Stimulated activated CD4-positive, alpha-beta T cell treated with anti-CD3 and anti-CD28 coated beads, Interleukin-4, amount 100 ng/mL, for 4 hours (primary cell): ENCODE results near the gene AXIN1.
"Not testable (repeated sequence)": the region's sequence is repeated elsewhere in the genome, so short reads cannot be mapped to it uniquely, and the experiment has no call there.

Experiments
- DNase-seq, 2 experiments: peaks; one replicate each; pipeline ENCODE4 v3.0.0-alpha.2; 2020

AXIN1 gene, protein sequence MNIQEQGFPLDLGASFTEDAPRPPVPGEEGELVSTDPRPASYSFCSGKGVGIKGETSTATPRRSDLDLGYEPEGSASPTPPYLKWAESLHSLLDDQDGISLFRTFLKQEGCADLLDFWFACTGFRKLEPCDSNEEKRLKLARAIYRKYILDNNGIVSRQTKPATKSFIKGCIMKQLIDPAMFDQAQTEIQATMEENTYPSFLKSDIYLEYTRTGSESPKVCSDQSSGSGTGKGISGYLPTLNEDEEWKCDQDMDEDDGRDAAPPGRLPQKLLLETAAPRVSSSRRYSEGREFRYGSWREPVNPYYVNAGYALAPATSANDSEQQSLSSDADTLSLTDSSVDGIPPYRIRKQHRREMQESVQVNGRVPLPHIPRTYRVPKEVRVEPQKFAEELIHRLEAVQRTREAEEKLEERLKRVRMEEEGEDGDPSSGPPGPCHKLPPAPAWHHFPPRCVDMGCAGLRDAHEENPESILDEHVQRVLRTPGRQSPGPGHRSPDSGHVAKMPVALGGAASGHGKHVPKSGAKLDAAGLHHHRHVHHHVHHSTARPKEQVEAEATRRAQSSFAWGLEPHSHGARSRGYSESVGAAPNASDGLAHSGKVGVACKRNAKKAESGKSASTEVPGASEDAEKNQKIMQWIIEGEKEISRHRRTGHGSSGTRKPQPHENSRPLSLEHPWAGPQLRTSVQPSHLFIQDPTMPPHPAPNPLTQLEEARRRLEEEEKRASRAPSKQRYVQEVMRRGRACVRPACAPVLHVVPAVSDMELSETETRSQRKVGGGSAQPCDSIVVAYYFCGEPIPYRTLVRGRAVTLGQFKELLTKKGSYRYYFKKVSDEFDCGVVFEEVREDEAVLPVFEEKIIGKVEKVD

DNA sequence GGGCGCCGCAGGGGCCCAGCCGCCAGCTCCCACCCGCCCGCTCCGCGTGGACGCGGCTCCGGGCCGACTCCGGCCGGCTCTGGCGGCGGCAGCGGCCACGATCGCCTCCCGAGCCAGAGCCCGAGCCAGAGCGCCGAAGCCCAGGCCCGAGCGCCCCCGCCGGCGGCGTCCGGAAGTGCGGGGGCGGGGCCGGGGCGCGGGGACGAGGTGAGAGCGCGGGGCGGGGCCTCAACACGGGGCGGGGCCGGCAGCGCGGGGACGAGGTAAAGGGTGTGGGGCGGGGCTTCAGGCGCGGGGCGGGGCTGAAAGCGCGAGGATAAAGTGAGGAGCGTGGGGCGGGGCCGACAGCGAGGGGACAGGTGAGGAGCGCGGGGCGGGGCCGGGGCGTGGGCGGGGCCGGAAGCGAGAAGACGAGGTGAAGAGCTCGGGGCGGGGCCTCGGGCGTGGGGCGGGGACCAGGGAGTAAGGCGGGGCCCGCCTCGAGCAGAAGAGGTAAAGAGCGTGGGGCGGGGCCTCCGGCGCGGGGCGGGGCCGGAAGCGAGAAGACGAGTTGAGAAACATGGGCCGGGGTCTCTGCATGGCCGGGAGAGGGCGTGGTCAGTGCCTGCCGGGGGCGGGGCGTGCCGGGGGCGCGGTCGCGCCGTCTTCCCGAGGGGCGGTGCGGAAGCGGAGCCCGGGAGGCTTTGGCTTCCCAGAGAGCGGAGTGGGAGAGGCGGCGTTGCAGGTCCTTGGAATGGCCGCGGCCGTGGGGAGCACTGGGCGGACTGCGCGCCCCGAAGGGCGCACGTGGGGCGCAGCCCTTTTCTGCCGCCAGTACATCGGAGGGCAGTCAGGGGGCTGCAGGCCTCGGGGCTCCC, at the start of gene AXIN1:
AXIN1 (minus strand) TSS at position 177 of the 857 bp plus-strand sequence. CDS start 5,698 bp downstream, outside the sequence.
- peak; percentile 100 for DNase-seq

DNA sequence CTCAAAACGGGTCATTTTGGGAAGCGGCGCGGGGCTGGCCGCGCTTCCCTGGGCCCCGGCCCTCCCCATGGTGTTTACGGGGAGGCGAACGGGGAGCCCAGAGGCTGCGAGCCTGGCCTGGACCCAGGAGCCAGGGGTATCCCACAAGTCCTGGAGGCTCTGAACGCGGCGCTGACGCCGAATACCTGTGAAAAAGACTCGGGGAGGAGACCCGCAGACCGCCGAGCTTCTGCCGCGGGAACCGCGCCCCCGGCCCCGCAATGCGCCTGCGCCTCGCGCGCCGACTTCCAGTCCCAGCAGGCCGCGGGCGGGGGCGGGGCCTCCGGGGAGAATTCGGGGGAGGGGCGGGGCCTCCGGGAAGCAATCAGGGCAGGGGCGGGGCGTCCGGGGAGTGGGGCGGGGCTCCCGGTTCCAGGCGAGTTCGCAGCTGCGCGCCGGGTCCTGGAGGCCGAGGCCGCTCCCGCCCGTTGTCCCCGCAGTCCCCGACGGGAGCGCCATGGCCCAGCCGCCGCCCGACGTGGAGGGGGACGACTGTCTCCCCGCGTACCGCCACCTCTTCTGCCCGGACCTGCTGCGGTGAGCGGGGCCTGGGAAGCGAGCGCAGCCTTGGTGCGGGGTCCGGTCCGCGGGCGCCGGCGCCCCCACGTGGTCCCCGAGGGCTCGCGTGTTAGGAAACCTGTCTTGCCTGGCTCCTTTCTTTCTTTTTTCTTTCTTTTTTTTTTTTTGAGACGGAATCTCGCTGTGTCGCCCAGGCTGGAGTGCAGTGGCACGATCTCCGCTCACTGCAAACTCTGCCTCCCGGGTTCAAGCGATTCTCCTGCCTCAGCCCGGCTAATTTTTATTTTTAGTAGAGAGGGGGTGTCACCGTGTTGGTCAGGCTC, 49.2 kb upstream of the AXIN1 start, which contains the start of gene DECR2:
DECR2 (plus strand) TSS at position 418 of the 881 bp plus-strand sequence; CDS start at position 497, 79 bp downstream.
- DNase-seq: peak; percentile 95 to 100

DNA sequence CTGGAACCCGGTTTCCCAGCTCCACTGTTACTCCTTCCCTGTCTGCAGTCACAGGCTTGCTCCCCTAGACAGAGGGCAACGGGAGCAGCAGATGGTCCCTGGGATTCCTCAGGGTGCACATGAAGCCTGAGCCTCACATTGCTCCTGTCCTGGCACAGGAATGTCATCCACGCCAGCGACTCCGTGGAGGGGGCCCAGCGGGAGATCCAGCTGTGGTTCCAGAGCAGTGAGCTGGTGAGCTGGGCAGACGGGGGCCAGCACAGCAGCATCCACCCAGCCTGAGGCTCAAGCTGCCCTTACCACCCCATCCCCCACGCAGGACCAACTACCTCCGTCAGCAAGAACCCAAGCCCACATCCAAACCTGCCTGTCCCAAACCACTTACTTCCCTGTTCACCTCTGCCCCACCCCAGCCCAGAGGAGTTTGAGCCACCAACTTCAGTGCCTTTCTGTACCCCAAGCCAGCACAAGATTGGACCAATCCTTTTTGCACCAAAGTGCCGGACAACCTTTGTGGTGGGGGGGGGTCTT, 47.6 kb upstream of the AXIN1 start:
- no peak for DNase-seq

DNA sequence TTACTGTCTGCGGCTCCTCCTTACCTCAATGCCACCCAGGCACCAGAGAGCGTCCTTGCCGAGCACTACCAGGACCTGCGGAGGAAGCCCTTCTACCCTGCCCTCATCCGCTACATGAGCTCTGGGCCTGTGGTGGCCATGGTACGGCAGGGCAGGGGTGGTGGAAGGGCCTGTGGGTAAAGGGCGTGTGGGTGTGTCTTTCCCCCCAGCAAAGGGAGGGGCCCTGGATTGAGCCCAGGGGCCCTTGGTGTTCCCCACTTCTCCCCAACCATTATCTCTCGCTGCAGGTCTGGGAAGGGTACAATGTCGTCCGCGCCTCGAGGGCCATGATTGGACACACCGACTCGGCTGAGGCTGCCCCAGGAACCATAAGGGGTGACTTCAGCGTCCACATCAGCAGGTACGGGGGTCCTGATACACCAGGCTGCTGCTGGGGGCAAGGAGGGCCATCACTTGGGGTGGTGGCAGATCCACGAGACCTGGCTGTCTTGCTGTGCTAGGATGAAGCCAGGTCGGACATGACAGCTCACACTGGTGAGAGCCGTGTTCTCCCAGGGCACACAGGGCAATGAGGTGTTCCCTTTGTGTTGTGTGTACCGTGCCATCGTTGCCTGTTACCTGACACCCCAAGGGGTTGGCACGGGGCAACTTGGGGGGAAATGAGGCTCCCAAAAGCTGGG, 47.0 kb upstream of the AXIN1 start:
- no peak for DNase-seq

DNA sequence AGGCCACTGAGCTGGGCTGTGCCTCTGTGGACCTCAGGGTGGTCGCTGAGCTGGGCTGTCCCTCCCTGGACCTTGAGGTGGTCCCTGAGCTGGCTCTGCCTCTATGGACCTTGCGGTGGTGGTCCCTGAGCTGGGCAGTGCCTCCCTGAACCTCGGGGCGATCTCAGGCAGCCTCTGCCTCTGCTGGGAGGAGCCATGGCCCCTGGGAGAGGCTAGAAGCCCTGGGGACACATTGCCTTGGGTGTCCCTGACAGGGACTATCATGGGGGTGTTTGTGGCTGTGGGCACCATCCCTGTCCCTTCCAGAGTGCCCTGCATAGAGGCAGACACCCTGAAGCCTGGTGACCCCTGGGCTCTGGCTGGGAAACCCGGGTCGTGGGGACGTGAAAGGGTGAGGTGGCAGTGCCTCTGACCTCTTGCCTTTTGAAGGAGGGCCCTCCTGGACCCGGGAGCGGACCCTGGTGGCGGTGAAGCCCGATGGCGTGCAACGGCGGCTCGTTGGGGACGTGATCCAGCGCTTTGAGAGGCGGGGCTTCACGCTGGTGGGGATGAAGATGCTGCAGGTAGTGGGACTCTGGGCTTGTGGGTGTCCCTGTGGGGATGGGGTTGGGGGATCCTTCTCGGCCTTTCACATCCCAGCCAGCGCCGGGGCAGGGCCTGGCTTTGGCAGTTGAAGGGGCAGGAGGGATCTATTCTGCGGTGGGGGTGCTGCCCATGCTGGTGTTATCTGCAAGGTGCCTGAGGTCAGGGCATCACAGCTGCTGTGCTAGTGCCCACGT, 46.2 kb upstream of the AXIN1 start:
- DNase-seq: no peak

DNA sequence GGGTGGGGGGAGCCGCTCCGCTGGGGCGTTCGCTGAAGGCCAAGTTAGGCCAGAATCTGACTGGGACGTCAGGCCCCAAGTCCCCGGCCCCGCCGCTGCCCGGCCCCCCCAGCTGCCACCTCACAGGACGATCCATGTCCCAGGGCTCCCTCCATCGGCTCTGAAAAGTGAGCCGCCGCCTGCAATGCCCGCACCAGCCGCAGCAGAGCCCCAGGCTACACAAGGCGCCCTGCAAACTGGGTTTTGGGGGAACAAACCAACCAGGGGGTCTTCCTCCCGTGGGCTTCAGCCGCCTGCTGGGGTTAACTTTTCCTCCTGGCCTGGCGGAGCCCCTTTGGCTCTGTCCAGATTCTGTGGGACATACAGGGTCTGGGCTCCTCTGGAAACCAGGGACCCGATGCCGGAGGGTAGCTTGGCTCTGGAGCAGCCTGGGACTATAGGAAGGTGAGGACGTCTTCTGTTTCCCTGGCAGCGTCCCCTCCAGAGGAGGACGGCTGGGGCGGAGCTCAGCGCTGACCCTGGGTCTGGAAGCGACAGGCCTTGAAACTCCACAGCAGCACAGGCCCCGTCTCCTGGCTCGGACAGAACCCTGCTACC, 45.3 kb upstream of the AXIN1 start:
- no peak for DNase-seq

DNA sequence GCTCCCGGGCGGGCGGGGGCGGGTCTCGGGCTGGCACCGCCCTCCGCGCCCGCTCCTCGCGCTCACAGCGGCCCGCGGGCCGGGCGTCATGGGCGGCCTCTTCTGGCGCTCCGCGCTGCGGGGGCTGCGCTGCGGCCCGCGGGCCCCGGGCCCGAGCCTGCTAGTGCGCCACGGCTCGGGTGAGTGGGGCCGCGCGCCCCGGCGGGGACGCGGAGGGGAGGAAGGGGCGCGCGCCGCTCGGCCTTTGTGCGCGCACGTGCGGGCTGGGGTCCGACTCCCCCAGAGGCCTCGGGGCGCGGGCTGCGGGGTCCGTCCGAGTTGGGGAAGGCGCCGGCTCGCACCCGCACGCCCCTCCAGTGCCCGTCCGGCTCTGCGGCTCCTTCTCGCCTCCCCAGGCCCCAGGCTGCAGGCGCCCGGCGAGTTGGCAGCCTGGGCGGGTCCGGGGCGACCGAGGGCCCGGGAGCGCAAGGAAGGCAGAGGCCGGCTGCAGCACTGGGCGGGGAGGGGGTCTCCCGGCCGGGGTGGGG, 44.7 kb upstream of the AXIN1 start, which contains the start of gene NME4:
NME4 (plus strand) TSS at position 65 of the 527 bp plus-strand sequence; CDS start at position 89, 24 bp downstream.
- no peak for DNase-seq

DNA sequence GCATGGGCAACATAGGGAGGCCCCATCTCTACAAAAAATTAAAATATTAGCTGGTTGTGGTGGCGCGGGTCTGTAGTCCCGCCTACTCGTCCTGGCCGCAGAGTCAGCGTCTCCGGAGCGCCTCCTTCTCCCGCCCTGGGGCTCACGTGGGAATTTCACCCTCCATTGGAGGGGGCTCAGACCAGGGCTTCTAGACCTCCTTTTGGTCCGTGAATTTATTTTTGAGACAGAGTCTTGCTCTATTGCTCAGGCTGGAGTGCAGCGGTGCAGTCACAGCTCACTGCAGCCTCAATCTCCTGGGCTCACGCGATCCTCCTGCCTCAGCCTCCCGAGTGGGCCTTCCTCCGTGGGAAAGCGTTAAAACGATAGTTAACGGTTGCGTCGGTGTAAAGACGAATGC, 44.1 kb upstream of the AXIN1 start:
- no peak for DNase-seq

DNA sequence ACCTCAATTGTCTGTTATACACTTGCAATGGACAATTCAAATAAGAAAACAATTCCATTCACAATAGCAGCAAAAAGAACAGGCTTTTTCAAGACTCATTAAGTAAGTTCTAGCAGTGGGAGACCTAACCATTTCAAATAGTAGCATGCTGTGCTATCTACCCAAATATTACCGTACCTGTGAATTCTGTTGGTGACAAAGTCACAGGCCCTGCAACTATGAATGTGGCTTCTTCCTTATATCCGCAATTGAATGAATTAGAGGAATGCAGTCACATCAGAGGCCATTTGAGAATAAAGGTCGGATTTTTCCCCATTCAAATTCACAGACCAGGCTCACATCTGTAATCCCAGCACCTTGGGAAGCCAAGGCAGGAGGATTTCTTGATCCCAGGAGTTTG, 43.7 kb upstream of the AXIN1 start:
- no peak for DNase-seq

DNA sequence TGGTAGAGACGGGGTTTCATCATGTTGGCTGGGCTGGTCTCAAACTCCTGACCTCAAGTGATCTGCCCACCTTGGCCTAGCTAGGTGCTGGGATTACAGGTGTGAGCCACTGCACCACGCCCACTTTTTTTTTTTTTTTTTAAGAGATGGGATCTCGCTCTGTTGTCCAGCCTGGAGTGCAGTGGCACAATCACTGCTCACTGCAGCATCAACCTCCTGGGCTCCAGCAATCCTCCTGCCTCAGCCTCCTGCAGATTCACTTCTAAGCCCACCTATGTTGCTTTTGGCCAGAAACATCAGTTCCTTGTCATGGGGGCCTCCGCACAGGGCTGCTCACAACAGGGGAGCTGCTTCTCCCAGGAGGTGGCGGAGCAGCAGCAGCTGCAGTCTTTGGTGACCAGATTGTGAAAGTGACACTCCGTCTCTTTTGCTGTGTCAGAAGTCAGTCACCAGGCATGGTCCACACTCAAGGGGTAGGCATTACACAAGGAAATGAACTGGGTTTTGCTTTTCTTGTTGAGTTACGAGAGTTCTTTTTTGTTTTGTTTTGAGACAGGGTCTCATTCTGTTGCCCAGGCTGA, 40.0 kb upstream of the AXIN1 start:
- no peak for DNase-seq

DNA sequence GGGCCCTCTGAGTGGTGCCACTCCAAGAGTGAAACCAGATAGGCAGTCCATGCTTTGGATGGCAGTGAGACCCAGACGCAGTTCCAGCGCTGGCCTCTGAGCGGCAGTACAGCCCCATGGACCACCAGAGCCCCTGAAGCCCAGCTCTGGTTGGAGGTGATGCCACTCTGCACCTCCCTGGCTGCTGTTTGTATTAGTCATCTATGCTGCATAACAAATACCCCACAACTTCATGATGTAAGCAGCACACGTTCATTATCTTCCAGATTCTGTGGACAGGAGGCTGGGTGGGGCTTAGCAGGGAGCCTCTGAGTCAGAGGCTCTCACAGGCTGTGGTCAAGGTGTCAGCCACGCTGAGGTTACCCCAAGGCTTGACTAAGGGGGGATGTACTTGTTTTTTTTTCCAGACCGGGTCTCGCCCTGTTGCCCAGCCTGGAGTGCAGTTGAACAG, 39.4 kb upstream of the AXIN1 start:
- DNase-seq: peak; percentile 63 to 72

DNA sequence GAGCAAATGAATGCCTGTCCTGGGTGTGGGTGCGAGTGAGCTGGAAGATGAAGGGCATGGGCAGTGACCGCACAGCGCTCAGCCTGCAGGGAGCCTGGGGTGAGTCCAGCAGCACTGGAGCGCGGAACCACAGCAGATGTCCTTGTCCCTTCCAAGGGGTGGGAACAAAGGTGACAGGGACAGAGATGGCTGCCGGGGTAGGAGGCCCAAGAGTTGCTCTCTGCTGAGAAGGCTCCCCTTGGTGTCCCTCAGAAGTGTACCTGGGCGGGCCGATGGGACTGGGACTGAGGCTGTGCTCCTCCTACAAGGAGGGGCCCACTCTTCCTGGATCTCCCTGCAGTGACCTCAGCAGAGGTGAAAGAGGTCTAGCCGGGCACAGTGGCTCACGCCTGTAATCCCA, 36.8 kb upstream of the AXIN1 start:
- no peak for DNase-seq

DNA sequence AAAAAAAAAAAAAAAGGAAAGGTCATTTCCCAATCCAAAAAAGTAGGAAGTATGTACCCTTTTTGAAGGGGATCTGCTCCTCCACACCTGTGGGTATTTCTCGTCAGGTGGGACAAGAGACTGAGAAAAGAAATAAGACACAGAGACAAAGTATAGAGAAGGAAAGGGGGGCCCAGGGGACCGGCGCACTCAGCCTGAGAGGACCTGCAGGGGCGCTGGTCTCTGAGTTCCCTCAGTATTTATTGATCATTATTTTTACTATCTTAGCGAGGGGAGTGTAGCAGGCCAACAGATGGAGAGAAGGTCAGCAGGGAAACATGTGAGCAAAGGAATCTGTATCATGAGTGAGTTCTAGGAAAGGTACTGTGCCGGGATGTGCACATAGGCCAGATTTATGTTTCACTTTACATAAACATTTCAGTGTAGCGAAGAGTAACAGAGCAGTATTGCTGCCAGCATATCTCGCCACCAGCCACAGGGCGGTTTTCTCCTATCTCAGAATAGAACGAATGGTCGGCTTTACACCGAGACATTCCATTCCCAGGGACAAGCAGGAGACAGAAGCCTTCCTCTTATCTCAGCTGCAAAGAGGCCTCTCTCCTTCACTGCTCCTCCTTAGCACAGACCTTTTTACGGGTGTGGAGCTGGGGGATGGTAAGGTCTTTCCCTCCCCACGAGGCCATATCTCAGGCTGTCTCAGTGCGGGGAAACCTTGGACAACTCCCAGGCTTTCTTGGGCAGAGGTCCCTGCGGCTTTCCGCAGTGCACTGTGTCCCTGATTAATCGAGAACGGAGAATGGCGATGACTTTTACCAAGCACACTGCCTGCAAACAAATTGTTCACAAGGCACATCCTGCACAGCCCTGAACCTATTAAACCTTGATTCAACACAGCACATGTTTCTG, 35.5 kb upstream of the AXIN1 start:
- DNase-seq: not testable (repeated sequence)

DNA sequence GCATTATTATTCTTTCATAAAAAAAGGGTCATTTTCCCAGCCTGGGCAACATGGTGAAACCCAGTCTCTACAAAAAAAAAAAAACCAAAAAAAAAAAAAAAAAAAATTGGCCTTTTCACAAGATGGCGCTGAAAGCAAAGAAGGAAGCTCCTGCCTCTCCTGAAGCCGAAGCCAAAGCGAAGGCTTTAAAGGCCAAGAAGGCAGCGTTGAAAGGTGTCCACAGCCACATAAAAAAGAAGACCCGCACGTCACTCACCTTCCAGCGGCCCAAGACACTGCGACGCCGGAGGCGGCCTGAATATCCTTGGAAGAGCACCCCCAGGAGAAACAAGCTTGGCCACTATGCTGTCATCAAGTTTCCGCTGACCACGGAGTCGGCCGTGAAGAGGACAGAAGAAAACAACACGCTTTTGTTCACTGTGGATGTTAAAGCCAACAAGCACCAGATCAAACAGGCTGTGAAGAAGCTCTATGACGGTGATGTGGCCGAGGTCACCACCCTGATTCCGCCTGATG, 34.2 kb upstream of the AXIN1 start:
- no peak for DNase-seq

DNA sequence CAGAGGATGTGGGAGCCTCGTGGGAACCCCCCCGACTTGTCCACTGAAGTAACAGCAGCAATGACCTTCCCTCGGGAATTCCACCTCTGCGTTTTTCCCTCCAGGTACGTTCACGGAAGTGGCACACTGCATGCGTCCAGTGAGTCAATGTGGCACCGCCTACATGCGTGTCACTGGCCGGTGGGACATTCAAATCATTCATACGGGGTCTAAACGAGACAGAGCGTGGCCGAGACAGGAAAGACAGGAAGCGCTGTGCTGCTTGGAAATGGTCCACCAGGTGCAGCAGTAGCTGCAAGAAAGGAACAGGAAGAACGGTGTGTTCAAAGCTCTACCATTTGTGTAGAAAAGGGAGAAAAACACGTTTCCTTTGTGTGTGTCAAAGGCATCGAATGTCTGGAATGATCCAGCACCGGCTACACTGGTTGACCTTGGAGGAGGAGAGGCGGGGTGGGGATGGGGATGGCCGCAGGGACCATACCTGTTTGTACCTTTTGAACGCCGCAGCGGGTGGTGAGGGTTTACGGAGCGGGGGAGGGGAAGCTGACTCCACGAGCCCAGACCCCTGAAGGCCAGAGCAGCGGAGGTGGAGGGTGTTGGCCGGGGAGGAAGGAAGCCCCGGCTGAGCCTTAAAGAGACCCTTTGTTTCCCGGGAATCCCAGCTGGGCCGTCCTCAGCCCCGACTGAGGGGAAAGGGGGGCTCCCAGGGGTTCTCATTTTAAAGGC, 31.0 kb upstream of the AXIN1 start:
- peak in 1 of 2 experiments; percentile 42 for DNase-seq
